ENCODE measurements around the gene TMEM95. TPM values are rescaled to one million over a fixed set of nuclear protein-coding genes. Genes with fewer than 3 reads are reported as not detected.
A peak's percentile ranks its signal among the peaks of the same experiment; 100 is the strongest.

The TMEM95 gene
- total RNA-seq, 1 experiment from 2014 or later: not detected

DNA sequence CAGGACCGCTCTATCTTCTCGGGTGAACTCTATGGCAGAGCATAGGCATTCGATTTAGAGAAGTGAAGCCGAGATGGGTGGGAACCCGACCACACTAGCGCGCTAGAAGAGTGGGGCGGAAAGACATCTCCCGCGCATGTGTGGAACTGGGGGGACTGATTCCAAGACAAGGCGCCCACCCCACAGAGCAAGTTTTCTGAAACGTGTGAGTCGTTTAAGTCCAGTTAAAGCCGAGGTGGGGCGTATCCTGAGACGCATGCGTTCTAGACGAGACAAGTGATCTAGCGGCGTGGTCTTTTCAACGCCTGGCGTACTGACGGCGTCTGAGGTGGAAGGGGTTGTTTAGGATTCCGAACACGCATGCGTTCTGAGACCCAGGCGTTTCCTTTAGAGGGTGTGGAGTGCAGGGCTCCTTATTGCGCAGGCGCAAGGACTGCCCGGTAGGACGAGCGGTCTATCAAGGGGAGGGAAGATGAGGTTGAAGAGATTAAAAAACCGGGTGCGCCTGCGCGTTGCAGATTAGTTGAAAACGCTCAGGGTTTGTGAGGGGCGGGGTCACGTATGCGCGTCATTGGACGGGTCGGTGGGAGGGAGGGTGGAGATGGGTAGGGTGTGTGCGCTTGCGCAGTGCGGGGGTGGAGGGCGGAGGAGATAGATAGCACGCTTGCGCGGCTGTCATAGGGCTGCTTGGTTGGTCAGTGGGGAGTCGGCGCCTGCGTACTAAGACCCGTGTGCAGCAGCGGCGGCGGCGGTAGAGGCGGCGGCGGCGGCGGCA, 47.9 kb upstream of the TMEM95 start, which contains the start of gene EIF5A:
Gene EIF5A (plus strand): TSS at position 718 of the 775 bp plus-strand sequence. CDS start 2,008 bp downstream, outside the sequence.
- RAD21 ChIA-PET (ENCODE audit: low non-redundant PET in 1 of 2, low total read pairs in 2 of 2, uncharacterized antibody in 2 of 2, unreplicated experiment in 2 of 2): no interaction called here
- Histone ChIP-seq H3K9me2 (ENCODE audit: insufficient read depth) (no peaks in the 10 kb centered on the region), H3K27me3 (ENCODE audit: insufficient read depth, low read length) (no peaks in the 10 kb centered on the region), H3K4me3 (replicated peaks in 1 of 2; ENCODE audit: low read depth in 1 of 2, low read length in 2 of 2) (peak within 1 kb of the TSS; percentile 90 to 99), H3K79me2 (ENCODE audit: insufficient read depth, low read length) (peaks cover 46% of the 10 kb centered on the region), H3K27ac (ENCODE audit: low read depth, low read length) (peak within 1 kb of the TSS; percentile 98), H3K9ac (ENCODE audit: low read length) (peak within 1 kb of the TSS; percentile 99), H3K9me3 (ENCODE audit: control insufficient read depth in 1 of 2, insufficient read depth in 1 of 2, low read depth in 1 of 2, low read length in 2 of 2) (no peaks in the 10 kb centered on the region), H2AFZ (ENCODE audit: low read depth, low read length, poor library complexity, severe bottlenecking) (no peak within 1 kb of the TSS), H3K4me2 (ENCODE audit: low read length) (peak within 1 kb of the TSS; percentile 88), H4K20me1 (ENCODE audit: insufficient read depth) (peaks cover 24% of the 10 kb centered on the region), H3K36me3 (ENCODE audit: control insufficient read depth in 1 of 2, insufficient read depth in 2 of 2, low read length in 2 of 2) (peaks cover 20 to 34% of the 10 kb centered on the region in 2 experiments), H3K4me1 (ENCODE audit: control insufficient read depth in 1 of 2, insufficient read depth in 2 of 2, low read length in 2 of 2) (peaks cover 19 to 41% of the 10 kb centered on the region in 2 experiments)
- ATAC-seq (peak; percentile 80), DNase-seq (ENCODE audit: low read depth, low spot score) (peak; percentile 100)
- peak; percentile 92 for TF ChIP-seq YY1 (IDR thresholded peaks at IDR 0.05; ENCODE audit: extremely low read depth, insufficient replicate concordance, low read depth, low read length)
- peak; percentile 77 for TF ChIP-seq POLR2AphosphoS5 (IDR thresholded peaks at IDR 0.05; ENCODE audit: low read depth, low read length)
- no peak for TF ChIP-seq ATF3 (IDR thresholded peaks at IDR 0.05)
- peak; percentile 43; the same call in 1 of the 2 replicates for TF ChIP-seq SP1 (IDR thresholded peaks at IDR 0.05; ENCODE audit: low read depth)
- TF ChIP-seq FOSL1 (IDR thresholded peaks at IDR 0.05; ENCODE audit: low read depth): no peak
- TF ChIP-seq, protein P1, sequence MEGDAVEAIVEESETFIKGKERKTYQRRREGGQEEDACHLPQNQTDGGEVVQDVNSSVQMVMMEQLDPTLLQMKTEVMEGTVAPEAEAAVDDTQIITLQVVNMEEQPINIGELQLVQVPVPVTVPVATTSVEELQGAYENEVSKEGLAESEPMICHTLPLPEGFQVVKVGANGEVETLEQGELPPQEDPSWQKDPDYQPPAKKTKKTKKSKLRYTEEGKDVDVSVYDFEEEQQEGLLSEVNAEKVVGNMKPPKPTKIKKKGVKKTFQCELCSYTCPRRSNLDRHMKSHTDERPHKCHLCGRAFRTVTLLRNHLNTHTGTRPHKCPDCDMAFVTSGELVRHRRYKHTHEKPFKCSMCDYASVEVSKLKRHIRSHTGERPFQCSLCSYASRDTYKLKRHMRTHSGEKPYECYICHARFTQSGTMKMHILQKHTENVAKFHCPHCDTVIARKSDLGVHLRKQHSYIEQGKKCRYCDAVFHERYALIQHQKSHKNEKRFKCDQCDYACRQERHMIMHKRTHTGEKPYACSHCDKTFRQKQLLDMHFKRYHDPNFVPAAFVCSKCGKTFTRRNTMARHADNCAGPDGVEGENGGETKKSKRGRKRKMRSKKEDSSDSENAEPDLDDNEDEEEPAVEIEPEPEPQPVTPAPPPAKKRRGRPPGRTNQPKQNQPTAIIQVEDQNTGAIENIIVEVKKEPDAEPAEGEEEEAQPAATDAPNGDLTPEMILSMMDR (IDR thresholded peaks at IDR 0.05 in 2 of 3, conservative IDR thresholded peaks at IDR 0.05 in 1 of 3; ENCODE audit: borderline replicate concordance in 1 of 3, insufficient read depth in 1 of 3, low read depth in 2 of 3, low read length in 2 of 3): no peak
- TF ChIP-seq, protein P2, sequence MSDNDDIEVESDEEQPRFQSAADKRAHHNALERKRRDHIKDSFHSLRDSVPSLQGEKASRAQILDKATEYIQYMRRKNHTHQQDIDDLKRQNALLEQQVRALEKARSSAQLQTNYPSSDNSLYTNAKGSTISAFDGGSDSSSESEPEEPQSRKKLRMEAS (IDR thresholded peaks at IDR 0.05): no peak; the same call in none of the 2 replicates
- peak; percentile 45 for TF ChIP-seq TCF7L2 (IDR thresholded peaks at IDR 0.05; ENCODE audit: borderline replicate concordance, extremely low read depth, insufficient read depth, insufficient read length)
- TF ChIP-seq POLR2A (IDR thresholded peaks at IDR 0.05; ENCODE audit: borderline replicate concordance, extremely low read depth, insufficient read depth, insufficient read length): peak; percentile 79
- TF ChIP-seq ZBTB33 (IDR thresholded peaks at IDR 0.05; ENCODE audit: extremely low read depth, insufficient replicate concordance, low read length): no peak
- TF ChIP-seq EZH2phosphoT487 (IDR thresholded peaks at IDR 0.05; ENCODE audit: borderline replicate concordance): no peak
- peak; percentile 100 for TF ChIP-seq EGR1 (IDR thresholded peaks at IDR 0.05; ENCODE audit: low read depth)
- TF ChIP-seq ELF1 (IDR thresholded peaks at IDR 0.05; ENCODE audit: borderline replicate concordance, low read depth): no peak
- TF ChIP-seq JUND (IDR thresholded peaks at IDR 0.05): no peak
- CTCF ChIA-PET: no interaction called here
- BruUV-seq (replicated peaks): no TSS peak
- intact Hi-C loops (cut with micrococcal nuclease): loop anchor here (2.0 to 5.0 kb wide), 2 partner anchors 44 to 55 kb away; partner anchors contain the start of genes CTDNEP1 and ELP5
- POLR2A ChIA-PET: no interaction called here
